Amygdala (tissue), 56 donors: ENCODE measurements around the gene DGKI.

Experiments
- DNase-seq, 56 donors: peaks; one replicate each; lab custom pipeline; 2025; lab: John Stamatoyannopoulos, UW

DGKI gene

DNA sequence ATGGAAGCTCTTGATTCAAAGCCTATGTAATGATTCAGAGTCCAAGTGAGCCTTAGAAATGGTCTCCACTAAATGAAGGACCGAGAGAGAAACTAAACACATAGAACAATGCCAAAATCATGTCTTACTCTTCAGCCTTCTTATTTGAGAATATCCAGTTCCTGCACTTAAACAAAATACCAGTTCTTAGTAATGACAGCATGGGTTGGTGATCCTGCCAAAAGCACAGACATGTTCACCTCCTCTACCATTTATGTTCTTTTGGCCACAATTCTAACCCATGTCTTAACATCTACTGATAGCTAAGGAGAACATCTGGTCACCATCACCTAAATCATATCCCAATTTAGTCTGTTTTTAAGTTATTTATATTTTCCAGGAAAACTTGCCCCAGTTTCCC lies 263.6 kb downstream of the DGKI start:
- no peak for DNase-seq

DNA sequence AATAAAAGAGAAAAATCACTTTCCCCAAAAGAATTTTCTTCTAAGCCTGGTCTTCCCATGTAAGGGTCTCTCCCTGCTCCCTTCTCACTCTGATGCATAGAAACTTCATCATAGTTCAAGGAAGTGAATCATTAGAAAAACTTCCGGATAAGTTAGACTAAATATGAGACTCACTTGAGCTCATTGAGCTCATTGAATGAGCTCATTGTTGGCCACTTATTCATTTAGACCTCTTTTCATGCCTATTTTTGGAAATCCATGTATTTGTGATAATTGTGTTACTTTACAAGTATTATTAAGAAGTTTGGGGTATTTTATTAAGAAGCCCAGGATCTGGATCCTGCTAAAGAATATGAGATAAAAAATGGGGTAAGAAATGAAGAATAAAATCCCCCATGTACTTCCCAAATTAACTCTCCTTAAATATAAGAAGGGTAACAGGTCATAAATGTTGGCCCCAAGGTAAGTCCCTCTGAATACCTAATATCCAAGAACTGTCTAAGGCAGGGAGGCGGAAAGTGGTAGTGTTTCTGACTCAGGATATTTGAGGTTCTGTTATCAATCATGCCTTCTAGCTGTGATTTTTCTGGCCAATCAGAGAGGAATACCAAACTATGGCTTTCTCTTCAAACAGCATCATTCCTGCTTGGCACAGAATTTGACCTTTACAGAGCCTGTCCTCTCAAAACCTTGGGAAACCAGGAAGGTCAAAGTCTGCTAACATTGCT lies 266.7 kb downstream of the DGKI start:
- DNase-seq: no peak

DNA sequence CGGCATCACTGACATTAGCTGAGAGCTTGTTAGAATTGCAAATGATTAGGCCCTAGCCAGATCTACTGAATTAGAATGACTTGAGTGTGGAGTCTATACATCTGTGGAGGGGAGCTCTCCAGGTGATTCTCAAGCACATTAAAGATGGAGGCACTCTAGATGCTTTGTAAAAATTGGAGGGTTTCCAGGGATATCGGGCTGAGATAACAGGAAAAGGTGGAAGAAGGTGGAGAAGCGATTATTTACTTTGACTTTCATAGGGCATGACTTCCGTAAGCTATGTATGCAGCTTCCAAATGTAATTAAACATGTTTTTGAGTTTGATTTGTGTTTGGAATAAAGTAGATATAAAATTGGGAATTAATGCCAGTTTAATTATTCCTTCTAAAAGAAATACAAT lies 268.2 kb downstream of the DGKI start:
- no peak for DNase-seq

DNA sequence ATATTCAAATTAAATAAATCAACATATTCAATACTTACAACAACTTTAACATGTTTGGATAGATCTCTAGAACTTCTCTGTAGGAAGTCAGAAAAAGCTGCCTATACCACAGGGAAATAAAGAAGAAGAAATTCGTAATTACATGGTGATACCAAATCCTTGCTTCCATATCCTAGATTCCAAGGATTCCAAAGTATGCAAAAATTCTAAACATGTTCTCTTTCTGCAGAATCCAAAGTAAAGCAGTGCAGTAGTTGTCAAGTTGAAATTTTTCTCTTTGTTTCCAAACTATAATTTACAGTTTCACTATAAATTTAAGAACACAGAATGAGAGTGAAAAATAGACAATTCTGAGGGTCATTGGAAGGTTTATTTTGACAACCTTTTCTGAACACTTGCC lies 269.6 kb downstream of the DGKI start:
- no peak for DNase-seq

DNA sequence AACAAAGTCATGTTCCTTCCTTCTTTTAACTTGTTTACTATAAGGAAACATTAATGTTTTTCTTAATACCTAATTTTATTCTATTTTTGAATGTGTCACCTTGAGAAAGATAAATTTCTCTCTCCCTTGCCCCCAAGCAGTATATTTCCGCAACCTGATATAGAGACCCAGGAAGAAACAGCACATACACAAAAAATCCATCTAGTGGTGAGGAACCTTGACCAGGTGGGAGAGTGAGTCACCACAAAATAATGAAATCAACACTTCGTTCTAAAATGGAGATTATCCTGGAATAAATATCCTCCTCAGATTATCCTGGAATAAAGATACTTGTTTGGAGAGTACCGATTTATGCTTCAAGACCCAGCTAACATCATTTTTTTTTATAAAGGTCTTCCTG lies 270.3 kb downstream of the DGKI start:
- DNase-seq: no peak

DNA sequence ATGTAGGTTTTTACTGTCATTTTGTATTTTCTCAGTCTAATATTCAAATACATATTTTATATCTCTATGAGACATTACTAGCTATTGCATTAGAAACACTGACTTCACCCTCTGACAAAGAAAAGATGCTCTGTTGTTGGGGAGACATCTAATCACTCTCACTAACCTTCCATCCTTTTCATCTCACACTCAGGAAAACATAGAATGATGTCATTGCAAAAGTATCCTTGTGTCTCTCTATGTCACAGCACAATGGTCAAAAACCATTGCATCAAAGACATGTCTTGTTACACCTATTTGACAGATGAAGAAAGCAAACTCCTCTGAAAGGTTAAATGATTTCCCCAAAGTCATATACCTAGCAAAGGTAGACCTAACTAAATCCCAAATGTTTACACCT lies 272.0 kb downstream of the DGKI start:
- DNase-seq: no peak

DNA sequence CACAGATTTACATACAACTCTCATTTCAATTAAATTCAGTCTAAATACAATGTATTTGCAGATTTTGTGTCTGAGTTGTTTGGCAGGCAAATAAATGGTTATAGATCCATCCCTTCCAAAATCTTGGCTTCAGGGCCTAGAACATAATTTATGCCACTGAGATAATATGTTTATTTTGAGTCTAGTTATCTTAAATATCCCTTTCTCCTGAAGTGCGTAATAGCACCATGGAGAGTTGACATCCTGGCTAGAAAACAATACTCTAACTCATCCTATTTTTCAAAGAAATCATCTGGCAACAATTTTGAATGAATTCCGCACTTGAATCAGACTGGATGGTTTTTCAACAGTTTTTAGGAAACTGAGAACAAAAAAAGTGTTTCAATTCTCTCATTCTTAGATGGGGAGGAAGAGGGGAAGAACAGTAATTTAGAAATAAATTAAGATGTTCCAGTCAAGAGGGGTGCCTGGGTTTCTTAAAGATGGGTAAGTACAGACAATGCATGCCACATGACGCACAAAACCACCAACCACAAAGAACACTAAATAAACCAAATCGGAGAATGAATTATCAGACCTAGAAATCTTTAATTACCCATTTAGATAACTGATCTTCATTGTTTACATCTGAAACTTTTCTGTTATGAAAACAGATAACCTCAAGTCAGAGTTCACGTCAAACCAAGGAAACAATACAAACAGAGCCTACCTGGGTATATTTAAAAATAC lies 274.6 kb downstream of the DGKI start:
- DNase-seq: no peak

DNA sequence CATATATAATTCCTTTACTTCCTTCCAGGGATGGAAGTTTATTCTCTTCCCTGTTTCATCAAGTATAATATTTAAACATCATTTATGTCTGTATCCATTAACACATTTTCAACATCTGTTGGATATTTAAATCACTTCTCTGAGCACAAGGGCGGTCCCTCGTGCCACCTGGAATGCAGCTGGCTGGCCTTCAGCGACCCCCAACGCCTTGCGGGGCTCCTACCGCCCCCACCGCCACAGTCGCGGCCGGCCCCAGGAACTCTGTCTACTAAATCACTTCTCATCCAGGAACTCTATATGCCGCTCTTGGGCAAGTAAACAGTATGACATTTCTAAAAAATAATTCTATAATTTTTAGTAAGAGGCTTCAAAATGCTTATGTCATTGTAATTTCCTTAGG lies 282.1 kb downstream of the DGKI start:
- DNase-seq: no peak

DNA sequence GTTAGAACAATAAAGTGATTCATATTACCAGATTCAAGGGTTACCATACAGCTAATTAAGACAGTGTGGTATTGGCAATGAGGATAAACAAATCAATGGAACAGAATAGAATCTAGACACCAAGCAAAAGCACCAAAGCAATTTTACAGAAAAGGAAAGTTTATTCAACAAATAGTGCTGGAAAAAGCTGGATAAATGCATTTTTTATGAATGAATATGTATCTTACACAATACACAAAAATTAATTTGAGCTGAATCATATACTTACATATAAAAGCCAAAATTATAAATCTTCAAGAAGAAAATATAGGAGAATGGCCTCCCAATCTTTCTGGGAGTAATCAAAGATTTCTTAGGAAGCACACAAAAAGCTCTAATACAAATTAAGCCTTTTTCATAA lies 282.8 kb downstream of the DGKI start:
- no peak for DNase-seq

DNA sequence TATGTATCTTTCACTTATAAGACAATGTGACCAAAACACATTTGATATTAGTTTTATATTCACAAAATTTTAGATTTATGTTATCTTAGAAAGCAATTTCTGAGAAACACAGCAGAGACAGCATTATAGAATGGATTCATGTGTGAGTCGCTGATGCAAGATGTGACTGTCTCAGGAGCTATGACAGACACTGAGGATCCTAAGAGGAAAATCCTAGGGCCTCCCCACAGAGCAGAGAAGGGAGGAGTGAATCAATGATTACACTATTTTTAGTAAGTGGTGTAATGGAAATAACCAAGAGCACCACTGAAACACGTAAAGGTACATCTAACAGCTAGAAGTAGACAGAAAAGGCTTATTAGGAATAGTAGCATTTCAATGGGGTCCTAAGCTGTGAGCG lies 299.3 kb downstream of the DGKI start:
- DNase-seq: no peak

DNA sequence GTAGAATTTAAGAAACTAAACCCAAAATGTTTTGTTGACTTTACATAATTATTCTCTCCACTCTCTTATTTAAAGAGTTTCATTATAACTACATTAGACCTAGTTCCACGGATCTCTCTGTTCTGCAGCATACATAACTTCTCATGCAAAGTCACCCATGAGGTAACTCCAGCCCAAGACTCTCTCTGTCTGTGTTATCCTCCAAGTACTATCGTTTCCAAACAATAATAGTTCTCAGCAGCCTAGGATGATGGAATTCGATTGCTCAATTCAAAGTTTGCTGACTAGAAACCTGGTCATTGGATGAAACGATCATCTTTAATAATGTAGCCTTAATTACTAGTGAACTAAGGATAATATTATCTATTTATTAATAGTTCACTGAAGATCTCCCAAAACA lies 300.1 kb downstream of the DGKI start:
- no peak for DNase-seq

DNA sequence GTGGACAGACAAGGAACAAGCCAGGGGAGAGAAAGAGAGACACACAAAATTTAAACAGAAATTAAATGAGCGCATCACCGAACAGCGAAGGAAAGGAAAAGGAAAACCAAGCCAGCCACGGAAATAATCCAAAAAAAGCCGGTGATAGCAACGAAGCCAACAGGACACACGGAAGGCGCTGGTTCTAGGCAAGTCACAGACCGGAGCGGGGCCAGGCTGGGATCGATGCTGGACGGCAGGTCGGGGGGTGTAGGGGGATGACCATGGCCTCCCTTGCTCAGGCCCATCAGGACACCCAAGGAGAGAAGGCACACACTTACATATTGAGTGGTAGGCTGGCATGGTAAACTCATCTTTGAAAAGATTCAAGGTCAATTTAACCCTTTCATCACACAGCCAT lies 300.8 kb downstream of the DGKI start:
- DNase-seq: no peak

DNA sequence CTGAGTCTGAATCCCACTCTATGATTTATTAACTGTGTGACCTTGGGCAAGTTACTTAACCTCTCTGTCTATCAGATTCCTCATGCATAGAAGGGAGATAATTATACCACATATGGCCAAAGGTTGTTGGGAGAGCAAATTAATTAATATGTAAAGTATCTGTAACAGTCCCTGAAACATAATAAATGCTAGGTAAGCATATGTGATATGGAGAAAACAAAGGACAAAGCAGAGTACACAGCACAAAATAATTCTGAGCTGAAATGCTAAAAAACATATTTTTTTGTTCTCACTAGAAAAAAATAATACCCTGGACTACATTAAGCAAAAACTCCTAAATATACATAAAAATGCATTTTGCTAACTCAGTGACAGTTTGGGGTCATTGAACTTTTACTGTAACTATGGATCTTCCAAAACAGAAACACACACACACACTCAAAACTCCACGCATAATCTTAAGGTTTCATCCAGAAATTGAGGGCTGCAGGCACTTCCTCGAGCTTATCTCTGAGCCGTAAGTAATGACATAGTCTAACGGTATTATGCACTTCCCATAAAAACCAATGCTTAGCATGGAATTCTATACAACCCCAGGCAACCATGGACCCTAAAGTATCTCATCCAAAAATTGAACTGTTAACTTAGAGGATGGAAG lies 301.6 kb downstream of the DGKI start:
- DNase-seq: no peak

DNA sequence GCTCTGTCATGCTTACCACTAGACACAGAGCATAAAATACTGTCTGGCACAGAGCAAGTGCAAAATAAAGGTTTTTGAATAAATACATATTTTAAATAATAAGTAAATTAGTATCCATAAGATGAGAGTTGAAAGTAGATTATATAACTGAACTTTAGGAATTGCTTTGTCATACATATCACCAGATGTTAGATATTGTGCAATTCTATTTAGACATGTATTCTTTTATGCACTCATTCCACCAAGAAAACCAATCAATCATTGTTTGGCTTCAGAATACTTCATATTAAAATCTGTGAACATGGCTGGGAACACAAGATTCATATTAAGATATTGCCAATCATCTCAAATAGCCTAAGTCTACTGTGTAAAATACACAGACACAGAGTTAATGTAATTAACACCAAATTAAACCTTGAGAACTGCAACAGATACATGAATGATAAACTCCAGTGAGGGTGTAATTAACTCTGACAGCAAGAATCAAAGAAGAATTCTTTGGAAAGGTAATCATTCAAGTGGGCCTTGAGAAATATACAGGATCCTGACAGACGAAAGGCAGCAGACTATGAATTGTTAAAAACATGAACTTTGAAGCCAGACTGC lies 302.2 kb downstream of the DGKI start:
- no peak for DNase-seq

DNA sequence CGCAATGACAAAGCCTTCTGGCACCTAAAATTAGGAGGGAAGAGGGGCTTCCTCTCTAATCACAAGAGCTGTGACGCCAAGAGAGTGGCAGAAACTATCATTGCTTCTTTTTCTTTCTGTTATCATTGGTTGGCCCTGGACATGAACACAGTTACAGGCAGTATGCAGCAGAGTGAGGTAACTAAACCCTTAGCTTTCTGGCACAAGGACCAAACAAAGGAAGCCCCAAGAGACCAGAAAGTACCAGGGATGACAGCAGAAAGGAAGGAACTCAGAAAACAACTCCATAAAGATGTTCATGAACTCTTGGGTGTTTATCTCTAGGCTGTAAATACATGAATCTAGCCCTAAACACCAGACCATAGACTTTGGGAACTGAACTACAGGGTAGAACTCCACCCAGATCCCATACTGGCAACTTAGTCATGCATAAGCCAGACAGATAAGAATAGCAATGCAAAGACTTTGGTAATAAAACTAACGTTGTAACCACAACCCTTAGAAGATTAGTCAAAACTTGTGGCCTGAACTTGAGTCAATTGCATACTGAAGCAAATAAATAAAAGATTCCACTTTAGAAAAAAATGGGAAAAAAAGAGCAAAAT lies 307.6 kb downstream of the DGKI start:
- no peak for DNase-seq

DNA sequence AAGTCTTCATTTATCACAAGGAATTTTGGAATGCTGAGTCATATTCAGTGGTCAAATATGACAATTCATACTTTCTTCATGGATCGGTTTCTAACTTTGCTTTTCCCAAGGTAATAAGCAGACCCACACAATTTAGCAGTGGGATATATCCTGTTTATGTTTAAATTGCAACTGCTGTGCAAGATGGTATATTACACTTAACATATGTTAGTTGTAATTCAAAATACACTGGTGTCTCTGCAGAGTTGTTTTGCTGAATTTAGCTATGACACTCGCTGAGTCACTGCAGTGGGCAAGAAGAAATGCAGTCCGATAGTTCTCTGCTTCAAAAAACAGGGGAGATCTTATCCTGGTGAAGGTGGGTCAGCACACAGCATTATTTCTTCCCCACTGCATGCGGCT lies 308.4 kb downstream of the DGKI start:
- peak in 3 of 56 donors; percentile 1 to 6 (median 5) for DNase-seq

DNA sequence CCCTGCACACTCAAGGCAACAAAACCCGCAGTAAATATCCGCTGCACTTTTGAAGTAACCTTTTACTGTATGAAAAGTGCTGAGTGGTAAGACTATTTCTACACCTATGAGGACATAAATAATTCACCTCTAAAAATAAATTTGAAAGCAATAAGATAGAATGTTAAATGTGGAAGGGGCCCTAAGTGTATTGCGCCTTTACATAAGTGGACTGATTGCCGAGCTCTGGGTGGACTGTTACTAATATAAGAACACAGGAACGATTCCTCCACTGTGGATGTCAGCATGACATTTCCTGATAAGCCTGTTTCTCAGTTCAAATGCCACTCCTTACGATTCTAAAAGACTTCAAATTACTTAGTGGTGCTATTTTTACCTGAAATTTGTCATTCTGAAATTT lies 311.2 kb downstream of the DGKI start:
- no peak for DNase-seq

DNA sequence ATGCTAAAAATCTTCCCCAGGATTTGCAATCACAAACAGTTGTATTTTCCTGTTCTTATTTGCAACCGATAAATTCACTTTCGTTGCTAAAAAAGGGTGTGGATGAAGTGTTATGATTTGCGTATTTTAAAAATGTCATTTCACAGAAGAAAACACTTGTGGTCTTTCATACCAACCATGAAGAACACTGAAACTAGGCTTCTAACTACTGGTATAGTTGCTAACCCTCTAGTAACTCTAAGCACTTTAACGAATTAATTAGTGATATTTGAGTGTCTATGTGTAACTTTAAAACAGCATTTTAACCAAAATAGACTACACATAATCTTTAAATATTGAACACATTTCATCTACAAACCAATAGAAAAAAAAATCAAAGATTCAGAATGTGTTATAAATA lies 315.1 kb downstream of the DGKI start:
- no peak for DNase-seq

DNA sequence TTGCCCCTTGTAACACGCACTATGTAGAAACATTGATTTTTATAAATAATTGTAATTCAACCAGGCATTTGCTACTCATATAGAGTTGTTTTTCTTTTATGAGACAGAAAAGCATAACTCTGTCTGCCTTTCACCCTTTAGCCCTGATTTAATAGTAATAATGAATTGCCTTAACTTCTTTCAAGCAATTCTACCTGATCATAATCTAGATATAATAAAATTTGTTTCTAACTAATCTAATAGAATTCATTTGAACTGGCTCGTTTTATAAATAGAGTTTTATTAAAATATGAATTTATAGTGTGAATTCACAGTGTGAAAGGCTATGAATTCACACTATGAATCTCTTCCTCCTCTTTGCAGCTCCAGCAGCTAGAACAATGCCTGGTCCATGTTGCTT lies 319.1 kb downstream of the DGKI start:
- no peak for DNase-seq

DNA sequence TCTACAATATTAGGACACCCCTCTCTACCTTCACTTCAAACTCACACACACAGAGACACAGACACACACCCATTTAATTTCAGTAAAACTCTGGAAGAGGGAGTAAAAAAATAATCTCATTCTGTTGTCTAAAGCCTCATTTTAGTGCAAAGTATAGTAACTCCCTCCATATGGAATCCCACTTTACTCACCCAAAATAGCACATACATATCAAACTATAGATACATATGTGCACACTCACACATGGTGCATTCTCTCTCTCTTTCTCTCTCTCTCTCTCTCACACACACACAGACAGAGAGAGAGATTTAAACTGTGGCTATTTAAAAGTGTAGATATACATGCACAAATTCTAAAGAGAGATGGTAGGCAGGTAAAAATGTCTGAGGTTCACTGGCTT lies 323.6 kb downstream of the DGKI start:
- DNase-seq: no peak

DNA sequence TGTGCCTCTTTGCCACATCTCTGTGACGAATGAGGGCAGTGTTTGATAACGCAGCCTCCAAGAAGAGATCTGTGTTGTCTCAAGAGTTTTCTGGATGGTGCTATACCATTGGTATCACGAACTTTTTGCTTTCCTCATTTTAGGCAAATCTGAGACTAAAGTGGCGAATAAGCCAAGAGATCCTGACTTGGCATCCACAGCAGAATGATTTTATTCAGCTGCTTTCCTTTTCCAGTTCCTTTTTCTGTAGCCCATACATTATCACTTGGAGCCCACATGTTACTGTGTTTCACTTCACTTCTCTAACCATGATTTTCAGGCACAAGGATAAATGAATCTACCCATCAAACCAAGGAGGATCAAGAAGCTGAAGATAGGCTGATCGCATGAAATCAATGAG lies 325.3 kb downstream of the DGKI start:
- DNase-seq: no peak
